Muscle layer of colon (tissue), 2 donors: ENCODE results near the gene SIX6.
"Not testable (repeated sequence)": the region's sequence is repeated elsewhere in the genome, so short reads cannot be mapped to it uniquely, and the experiment has no call there.

Experiments used
- H3K27ac ChIP-seq: one replicate; pipeline ENCODE4 v1.7.0; 2013; ENCODE audit warnings: low read depth, mild to moderate bottlenecking, low read length, moderate library complexity
- H3K27me3 ChIP-seq, 2 donors: one replicate each; pipeline ENCODE4 v1.7.0; 2013; ENCODE audit warnings: low read length in 2 of 2, mild to moderate bottlenecking in 2 of 2; ENCODE audit not compliant: insufficient read depth in 2 of 2, control insufficient read depth in 1 of 2
- H3K36me3 ChIP-seq: one replicate; pipeline ENCODE4 v1.7.0; 2013; ENCODE audit warnings: mild to moderate bottlenecking, low read length; ENCODE audit not compliant: insufficient read depth
- H3K4me1 ChIP-seq: one replicate; pipeline ENCODE4 v1.7.0; 2013; ENCODE audit warnings: mild to moderate bottlenecking, low read length; ENCODE audit not compliant: insufficient read depth
- H3K4me3 ChIP-seq, 2 donors: one replicate each; pipeline ENCODE4 v1.7.0; 2013; ENCODE audit warnings: low read length in 2 of 2, low read depth in 1 of 2, mild to moderate bottlenecking in 1 of 2, moderate library complexity in 1 of 2
- H3K9ac ChIP-seq: one replicate; pipeline ENCODE4 v1.7.0; 2013; ENCODE audit warnings: low read length
- H3K9me3 ChIP-seq: one replicate; pipeline ENCODE4 v1.7.0; 2013; ENCODE audit warnings: mild to moderate bottlenecking, low read length
- donor health status: abdominal sarcoma.
- donor health status: Adenocarcinoma of cecum.

SIX6 gene

DNA sequence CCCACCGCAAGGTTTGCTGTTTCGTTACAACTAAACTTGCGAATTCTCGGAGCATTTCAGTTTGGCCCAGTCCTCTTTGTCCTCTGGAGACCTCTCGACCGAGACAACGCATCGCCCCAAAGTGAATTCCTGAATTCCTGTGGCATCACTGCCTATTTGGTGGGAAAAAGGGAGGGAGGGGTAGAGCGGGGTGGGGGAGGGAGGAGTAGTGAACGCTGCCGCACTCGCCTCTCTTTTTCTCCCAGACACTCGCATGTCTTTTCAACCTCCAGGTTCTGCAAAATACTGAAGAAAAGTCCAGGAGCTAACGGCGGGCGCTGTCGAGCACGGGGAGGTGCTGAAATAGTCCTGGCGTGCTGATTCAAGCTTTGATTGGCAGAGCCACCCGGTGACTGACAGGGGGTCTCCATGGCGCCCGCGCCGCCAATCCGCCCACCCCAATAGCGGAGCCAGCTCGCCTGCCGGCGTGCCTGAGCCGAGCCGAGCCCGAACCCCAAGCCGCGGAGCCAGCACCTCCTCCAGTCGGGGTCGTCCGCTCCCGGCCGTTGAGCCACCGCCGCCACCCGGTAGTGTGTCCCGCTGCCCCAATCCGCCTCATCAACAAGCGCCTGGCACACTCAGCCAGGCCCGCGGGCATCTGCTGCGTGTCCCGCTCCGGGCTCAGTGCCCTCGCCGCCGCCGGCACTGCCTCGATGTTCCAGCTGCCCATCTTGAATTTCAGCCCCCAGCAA lies at the start of gene SIX6:
Gene SIX6 (plus strand): TSS at position 440 of the 731 bp plus-strand sequence. CDS start 253 bp downstream, at position 693.
- H3K36me3 ChIP-seq = no peaks in the 10 kb centered on the region
- no peak within 1 kb of the TSS for H3K9ac ChIP-seq
- no peak within 1 kb of the TSS for H3K27ac ChIP-seq
- H3K4me3 ChIP-seq = no peak within 1 kb of the TSS
- peaks cover 21% of the 10 kb centered on the region for H3K4me1 ChIP-seq
- peaks cover 91 to 100% of the 10 kb centered on the region in 2 donors for H3K27me3 ChIP-seq
- no peaks in the 10 kb centered on the region for H3K9me3 ChIP-seq

DNA sequence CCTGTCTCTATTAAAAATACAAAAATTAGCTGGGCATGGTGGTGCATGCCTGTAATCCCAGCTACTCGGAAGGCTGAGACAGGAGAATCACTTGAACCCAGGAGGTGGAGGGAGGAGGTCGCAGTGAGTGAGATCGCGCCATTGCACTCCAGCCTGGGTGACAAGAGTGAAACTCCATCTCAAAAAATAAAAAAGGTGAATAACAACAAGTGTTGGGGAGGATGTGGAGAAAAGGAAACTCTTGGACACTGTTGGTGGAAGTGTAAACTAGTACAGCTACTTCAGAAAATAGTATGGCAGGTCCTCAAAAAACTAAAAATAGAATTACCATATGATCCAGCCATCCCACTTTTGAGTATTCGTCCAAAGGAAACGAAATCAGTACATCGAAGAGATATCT lies 28.7 kb upstream of the SIX6 start:
- H3K27me3 ChIP-seq, H3K9me3 ChIP-seq: not testable (repeated sequence)

DNA sequence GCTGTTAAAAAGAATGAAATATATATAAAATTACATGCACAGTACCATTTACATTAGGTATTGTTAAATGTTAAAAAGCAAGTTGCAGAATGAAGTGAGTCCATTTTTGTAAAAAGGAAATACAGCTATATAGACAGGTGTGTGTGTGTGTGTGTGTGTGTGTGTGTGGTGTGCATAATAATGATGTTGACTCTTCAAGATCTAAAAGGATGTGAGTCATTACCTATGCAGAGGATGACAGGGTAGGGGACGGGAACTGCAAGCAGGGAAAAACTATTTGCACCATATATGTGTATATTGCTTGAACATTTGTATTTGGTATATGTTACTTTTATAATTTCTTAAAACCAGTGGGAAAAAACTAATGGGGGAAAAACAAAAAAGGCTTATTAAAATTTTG lies 26.2 kb upstream of the SIX6 start:
- Histone ChIP-seq H3K9ac (no peak overlapping the region), H3K36me3 (no peaks in the 10 kb centered on the region), H3K27me3 (peaks cover 0 to 15% of the 10 kb centered on the region in 2 donors), H3K9me3 (no peaks in the 10 kb centered on the region), H3K27ac (no peak overlapping the region), H3K4me3 (no peak overlapping the region), H3K4me1 (no peaks in the 10 kb centered on the region)

More for the DNA sequence above, 28.7 kb upstream of the SIX6 start:
- H3K9ac ChIP-seq, H3K4me1 ChIP-seq, H3K4me3 ChIP-seq, H3K36me3 ChIP-seq, H3K27ac ChIP-seq: not testable (repeated sequence)

DNA sequence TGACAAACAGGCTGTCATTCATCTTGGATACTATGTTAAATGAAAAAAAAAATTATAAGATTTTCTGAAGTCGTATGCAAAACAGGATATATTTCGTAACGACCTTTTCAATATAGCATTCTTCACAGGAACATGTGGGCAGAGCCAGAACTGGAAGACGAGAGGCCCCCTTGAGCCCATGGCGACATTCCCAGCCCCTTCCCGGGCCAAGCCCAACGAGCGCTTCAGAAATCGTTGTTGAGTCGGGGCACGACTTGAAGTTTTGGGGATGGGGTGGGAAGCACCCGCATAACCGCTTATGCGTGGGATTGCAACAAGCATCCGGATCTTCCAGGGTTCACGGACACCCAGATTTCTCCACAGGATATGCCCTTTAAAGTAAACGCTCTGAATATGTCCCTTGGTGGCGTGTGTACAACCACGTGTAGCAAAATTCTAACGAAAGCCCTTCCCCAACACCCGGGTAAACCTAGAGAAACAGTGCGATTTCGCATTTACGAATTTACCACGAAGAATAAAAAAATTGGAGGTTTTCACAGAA lies 23.8 kb upstream of the SIX6 start:
- Histone ChIP-seq H3K9ac (no peak overlapping the region), H3K9me3 (no peaks in the 10 kb centered on the region), H3K27ac (no peak overlapping the region), H3K27me3 (peaks cover 0 to 15% of the 10 kb centered on the region in 2 donors), H3K4me1 (no peaks in the 10 kb centered on the region), H3K4me3 (peak overlapping the region in 1 of 2 donors; percentile 58), H3K36me3 (no peaks in the 10 kb centered on the region)

DNA sequence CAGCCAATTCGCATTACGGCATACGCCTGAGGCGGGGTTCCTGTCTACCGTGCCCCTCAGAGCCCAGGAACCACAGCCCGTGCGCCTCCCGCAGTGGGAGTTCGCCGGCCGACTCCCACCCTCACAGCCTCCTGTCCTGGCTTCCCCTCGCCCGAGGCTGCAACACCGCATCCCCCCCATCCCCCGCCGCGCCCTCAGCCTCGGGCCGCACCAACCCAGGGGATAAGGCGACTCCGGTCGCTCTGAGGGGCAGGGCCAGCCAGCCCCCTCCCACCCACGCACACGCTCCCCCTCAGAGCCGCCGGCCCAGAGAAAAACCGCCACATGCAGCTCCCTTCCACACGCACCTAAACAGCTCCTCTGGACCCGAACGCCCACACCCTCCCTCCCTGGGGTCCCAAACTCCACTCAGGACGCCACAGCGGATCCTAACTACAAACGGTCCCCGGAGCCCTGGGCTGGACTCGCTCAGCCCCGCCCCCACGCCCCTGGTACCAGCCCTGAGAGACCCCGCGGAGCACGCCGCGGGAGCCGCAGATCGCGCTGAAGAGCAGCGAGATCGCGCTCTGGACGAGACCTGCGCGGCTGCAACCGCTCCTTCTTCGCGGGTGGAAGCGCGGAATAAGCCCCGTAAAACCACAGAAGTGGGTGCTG lies 23.2 kb upstream of the SIX6 start, which contains the start of gene C14orf39:
Gene C14orf39 (minus strand): TSS at position 466 of the 654 bp plus-strand sequence. CDS start 985 bp downstream, outside the sequence.
- peak within 1 kb of the TSS; percentile 43 for H3K27ac ChIP-seq
- peaks cover 0 to 15% of the 10 kb centered on the region in 2 donors for H3K27me3 ChIP-seq
- H3K4me1 ChIP-seq = no peaks in the 10 kb centered on the region
- no peak within 1 kb of the TSS for H3K9ac ChIP-seq
- H3K4me3 ChIP-seq = peak within 1 kb of the TSS; percentile 26 to 58
- H3K36me3 ChIP-seq = no peaks in the 10 kb centered on the region
- no peaks in the 10 kb centered on the region for H3K9me3 ChIP-seq

DNA sequence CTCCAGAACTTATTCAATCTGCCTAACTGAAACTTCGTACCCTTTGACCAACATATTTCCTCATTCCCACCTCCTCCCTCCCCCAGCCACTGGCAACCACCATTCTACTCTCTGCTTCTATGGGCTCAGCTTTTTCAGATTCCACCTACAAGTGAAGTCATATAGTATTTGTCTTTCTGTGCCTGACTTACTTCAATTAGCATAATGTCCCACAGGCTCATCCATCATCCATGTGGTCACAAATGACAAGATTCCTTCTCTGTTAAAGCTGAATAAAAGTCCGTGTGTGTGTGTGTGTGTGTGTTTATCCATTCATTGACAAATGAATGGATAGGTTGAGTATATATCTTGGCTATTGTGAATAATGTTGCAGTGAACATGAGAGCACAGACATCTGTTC lies 21.7 kb upstream of the SIX6 start:
- H3K27me3 ChIP-seq = peaks cover 0 to 15% of the 10 kb centered on the region in 2 donors
- H3K9ac ChIP-seq = no peak overlapping the region

DNA sequence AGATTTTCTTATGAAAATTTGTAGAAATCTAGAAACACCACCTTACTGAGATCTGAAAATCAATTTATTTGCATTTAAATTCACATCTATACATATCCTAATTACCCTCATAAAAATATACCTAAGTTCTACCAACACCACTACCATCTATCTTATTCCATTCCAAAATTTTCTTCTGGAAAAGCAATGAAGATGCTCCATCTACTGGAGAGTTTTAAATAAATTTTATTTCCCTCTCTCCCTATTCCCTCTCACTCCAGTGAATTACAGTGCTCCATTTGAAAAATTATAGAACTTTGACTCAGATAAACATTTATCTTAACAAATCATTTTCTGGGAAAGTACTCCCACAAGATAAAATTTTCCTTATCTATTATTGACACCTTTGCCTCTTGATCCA lies 20.8 kb upstream of the SIX6 start:
- Histone ChIP-seq H3K9me3 (no peaks in the 10 kb centered on the region), H3K36me3 (no peaks in the 10 kb centered on the region), H3K4me1 (no peaks in the 10 kb centered on the region), H3K27ac (no peak overlapping the region), H3K4me3 (no peak overlapping the region), H3K27me3 (peaks cover 0 to 15% of the 10 kb centered on the region in 2 donors), H3K9ac (no peak overlapping the region)

More for the DNA sequence above, 21.7 kb upstream of the SIX6 start:
- H3K27ac ChIP-seq = no peak overlapping the region
- no peaks in the 10 kb centered on the region for H3K9me3 ChIP-seq
- H3K4me1 ChIP-seq = no peaks in the 10 kb centered on the region
- no peaks in the 10 kb centered on the region for H3K36me3 ChIP-seq
- H3K4me3 ChIP-seq = no peak overlapping the region

DNA sequence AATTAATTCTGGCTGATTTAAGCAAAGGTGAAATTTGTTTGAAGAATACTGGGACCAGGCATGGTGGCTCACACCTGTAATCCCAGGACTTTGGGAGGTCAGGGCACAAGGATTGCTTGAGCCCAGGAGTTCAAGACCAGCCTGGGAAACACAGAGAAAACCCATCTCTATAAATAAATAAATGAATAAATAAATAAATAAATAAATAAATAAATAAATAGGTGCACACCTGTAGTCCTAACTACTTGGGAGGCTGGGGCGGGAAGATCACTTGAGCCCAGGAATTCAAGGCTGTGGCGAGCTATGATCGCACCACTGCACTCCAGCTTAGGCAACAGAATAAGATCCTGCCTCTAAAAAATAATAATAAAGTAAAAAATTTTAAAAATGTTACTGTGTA lies 18.7 kb upstream of the SIX6 start:
- H3K9me3 ChIP-seq = no peaks in the 10 kb centered on the region
- H3K27ac ChIP-seq = no peak overlapping the region
- no peaks in the 10 kb centered on the region for H3K4me1 ChIP-seq
- H3K27me3 ChIP-seq = peaks cover 0 to 9% of the 10 kb centered on the region in 2 donors
- no peak overlapping the region for H3K9ac ChIP-seq
- H3K4me3 ChIP-seq = no peak overlapping the region
- no peaks in the 10 kb centered on the region for H3K36me3 ChIP-seq

DNA sequence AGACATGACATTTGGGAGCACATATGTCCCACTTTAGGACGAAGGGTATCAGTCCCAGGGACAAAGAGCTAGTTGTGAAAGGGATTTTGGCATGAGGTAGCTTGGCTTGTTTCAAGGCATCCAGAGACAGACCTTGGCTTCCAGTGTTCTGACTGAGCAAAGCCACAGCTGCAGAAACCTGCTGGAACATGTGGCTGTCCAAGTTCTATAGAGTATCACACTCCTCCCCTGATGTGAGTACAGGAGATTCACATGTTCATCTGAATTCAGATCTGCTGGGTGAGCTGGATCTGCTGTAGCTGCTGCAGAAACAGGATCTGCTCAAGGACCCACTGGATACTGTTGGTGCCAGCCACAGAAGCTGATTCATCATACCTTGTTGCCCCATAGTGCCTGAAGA lies 13.0 kb upstream of the SIX6 start:
- Histone ChIP-seq H3K27ac (no peak overlapping the region), H3K36me3 (no peaks in the 10 kb centered on the region), H3K9me3 (no peaks in the 10 kb centered on the region), H3K9ac (no peak overlapping the region), H3K4me1 (no peaks in the 10 kb centered on the region), H3K27me3 (peaks cover 0 to 4% of the 10 kb centered on the region in 2 donors), H3K4me3 (no peak overlapping the region)

DNA sequence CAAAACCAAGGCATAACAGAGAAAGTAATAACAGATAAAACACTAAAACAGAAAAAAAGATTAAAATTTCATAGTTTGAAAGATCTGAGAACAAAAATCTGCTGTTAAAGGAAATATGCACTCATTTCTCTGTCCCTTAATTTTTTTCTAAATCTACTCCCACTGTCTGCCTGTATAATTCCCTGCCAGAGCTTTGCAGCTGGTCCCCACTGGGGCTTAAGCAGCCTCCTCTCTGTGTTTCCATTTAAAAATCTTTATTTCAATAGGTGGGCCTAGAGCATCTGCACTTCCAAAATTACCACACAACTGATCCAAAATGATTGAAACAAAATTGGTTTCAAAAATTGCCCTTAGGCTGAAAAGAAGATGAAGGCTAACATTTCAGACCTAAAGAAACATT lies 6.4 kb upstream of the SIX6 start:
- peaks cover 39 to 44% of the 10 kb centered on the region in 2 donors for H3K27me3 ChIP-seq
- H3K9me3 ChIP-seq = no peaks in the 10 kb centered on the region
- no peak overlapping the region for H3K4me3 ChIP-seq
- no peak overlapping the region for H3K27ac ChIP-seq
- peaks cover 8% of the 10 kb centered on the region for H3K4me1 ChIP-seq
- no peaks in the 10 kb centered on the region for H3K36me3 ChIP-seq
- H3K9ac ChIP-seq = no peak overlapping the region

DNA sequence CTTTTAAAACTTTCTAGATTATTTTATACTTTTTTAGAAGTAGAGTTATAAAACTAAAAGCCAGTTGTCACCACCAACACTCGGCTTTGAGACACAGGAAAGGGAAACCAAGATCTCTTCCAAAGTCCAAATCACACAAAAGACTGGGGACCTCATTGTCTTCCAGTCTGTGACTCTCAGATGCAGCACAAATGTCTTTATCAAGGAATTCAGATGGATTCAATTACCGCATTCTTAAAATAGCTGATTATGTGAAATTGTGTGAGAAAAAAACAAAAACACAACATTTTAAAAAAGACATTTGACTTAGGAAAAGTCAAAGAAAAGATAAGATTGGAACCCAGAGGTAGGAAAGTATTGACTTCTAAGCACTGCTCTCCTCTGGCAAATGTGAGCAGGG lies 3.5 kb upstream of the SIX6 start:
- no peak overlapping the region for H3K4me3 ChIP-seq
- H3K9ac ChIP-seq = no peak overlapping the region
- peaks cover 68 to 72% of the 10 kb centered on the region in 2 donors for H3K27me3 ChIP-seq
- H3K9me3 ChIP-seq = no peaks in the 10 kb centered on the region
- H3K27ac ChIP-seq = no peak overlapping the region
- peaks cover 18% of the 10 kb centered on the region for H3K4me1 ChIP-seq
- H3K36me3 ChIP-seq = no peaks in the 10 kb centered on the region
